Nephron progenitor cell (in vitro differentiated cells): Measurements from ENCODE around the gene ZSWIM6.

Source experiments
- DNase-seq: peaks from one replicate; pipeline ENCODE4 v3.0.0; 2021
- H3K27ac Mint-ChIP-seq: 2 replicates; pipeline ENCODE4 v1.8.0; 2021; ENCODE audit warnings: mild to moderate bottlenecking, moderate library complexity, mixed read lengths
- H3K27me3 Mint-ChIP-seq: 2 replicates; pipeline ENCODE4 v1.8.0; 2021; ENCODE audit warnings: mild to moderate bottlenecking, low read depth, mixed read lengths; ENCODE audit not compliant: poor library complexity
- H3K36me3 Mint-ChIP-seq: 2 replicates; pipeline ENCODE4 v1.8.0; 2021; ENCODE audit warnings: low read depth, mixed read lengths
- H3K4me1 Mint-ChIP-seq: 2 replicates; pipeline ENCODE4 v1.8.0; 2021; ENCODE audit warnings: mixed read lengths
- H3K4me3 Mint-ChIP-seq: 2 replicates; pipeline ENCODE4 v1.8.0; 2021; ENCODE audit warnings: mild to moderate bottlenecking, moderate library complexity, mixed read lengths
- H3K9me3 Mint-ChIP-seq: 2 replicates; pipeline ENCODE4 v1.8.0; 2021; ENCODE audit warnings: mild to moderate bottlenecking, moderate library complexity, mixed read lengths
- TF ChIP-seq, protein P1 (sequence below): fragments of 200-600 bp; sonication (generic); IDR thresholded peaks from 2 replicates; pipeline ENCODE4 v1.5.0; 2021; ENCODE audit warnings: antibody characterized with exemption

ZSWIM6 gene

DNA sequence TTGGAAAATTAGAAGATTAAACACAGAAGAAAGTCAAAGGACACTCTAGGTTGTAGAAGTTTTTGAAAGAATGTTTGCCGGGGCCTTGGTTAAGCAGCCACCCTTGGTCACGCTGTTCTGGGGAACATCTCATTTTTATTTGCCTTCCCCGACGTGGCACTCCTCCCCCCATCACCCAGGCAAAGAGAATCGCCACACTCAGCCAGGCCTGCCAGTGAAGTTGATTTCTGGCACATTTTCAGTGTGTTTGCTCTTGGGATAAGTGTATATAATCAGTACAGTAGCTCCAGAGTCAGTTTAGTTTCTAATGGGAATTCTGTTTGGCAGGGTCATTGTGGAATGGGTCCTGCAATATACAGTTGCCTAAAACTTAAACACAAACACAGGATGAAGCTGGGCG lies 243.5 kb downstream of the ZSWIM6 start:
- TF ChIP-seq, protein P1, sequence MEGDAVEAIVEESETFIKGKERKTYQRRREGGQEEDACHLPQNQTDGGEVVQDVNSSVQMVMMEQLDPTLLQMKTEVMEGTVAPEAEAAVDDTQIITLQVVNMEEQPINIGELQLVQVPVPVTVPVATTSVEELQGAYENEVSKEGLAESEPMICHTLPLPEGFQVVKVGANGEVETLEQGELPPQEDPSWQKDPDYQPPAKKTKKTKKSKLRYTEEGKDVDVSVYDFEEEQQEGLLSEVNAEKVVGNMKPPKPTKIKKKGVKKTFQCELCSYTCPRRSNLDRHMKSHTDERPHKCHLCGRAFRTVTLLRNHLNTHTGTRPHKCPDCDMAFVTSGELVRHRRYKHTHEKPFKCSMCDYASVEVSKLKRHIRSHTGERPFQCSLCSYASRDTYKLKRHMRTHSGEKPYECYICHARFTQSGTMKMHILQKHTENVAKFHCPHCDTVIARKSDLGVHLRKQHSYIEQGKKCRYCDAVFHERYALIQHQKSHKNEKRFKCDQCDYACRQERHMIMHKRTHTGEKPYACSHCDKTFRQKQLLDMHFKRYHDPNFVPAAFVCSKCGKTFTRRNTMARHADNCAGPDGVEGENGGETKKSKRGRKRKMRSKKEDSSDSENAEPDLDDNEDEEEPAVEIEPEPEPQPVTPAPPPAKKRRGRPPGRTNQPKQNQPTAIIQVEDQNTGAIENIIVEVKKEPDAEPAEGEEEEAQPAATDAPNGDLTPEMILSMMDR: no peak
- peak overlapping the region; percentile 17 for H3K27ac Mint-ChIP-seq
- H3K4me1 Mint-ChIP-seq: peaks cover 9% of the 10 kb centered on the region
- H3K9me3 Mint-ChIP-seq: no peaks in the 10 kb centered on the region
- no peaks in the 10 kb centered on the region for H3K36me3 Mint-ChIP-seq
- no peaks in the 10 kb centered on the region for H3K27me3 Mint-ChIP-seq
- H3K4me3 Mint-ChIP-seq: no peak overlapping the region
- DNase-seq: no peak

GRCh38 chr5:61576556-61576955 lies 244.5 kb downstream of the ZSWIM6 start:
- Mint-ChIP-seq H3K4me3 (no peak overlapping the region), H3K4me1 (peaks cover 5% of the 10 kb centered on the region), H3K9me3 (no peaks in the 10 kb centered on the region), H3K36me3 (no peaks in the 10 kb centered on the region), H3K27ac (no peak overlapping the region), H3K27me3 (no peaks in the 10 kb centered on the region)
- TF ChIP-seq, protein P1: no peak
- DNase-seq: no peak

GRCh38 chr5:61578858-61579503 lies 246.9 kb downstream of the ZSWIM6 start:
- Mint-ChIP-seq H3K4me3 (no peak overlapping the region), H3K9me3 (no peaks in the 10 kb centered on the region), H3K27ac (no peak overlapping the region), H3K36me3 (no peaks in the 10 kb centered on the region), H3K27me3 (no peaks in the 10 kb centered on the region), H3K4me1 (peaks cover 5% of the 10 kb centered on the region)
- TF ChIP-seq, protein P1: no peak
- no peak for DNase-seq

DNA sequence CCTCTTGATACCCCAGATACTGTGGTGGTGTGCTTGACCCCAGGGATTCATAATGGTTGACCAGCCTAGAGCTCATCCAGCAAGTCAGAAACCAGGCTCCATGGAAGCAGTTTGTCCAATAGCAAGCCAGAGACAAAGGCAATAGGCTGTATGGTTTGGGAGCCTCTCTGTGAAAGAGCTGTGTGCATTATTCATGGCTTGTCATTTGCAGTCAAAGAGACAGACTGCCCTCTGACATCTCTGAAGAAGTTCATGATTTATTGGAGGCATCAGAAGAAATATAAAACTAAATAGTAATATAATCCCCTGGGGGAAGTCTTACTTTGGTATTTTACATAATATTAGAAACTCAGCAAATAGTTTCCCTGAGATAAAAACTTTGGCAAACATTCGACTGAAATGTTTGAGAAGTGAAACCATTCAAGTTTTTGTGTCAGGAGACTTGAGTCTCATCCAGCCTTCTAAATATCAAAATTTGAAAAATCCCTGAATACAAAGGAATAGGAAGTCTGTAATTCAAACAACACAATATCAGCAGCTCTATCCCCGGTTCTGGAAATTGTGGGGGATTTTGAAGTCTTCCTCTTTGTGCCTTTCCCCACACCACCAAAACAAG lies 250.3 kb downstream of the ZSWIM6 start:
- Mint-ChIP-seq H3K27ac (no peak overlapping the region), H3K27me3 (peaks cover 2% of the 10 kb centered on the region), H3K9me3 (no peaks in the 10 kb centered on the region), H3K36me3 (no peaks in the 10 kb centered on the region), H3K4me3 (no peak overlapping the region), H3K4me1 (no peaks in the 10 kb centered on the region)
- no peak for DNase-seq
- TF ChIP-seq, protein P1: no peak

DNA sequence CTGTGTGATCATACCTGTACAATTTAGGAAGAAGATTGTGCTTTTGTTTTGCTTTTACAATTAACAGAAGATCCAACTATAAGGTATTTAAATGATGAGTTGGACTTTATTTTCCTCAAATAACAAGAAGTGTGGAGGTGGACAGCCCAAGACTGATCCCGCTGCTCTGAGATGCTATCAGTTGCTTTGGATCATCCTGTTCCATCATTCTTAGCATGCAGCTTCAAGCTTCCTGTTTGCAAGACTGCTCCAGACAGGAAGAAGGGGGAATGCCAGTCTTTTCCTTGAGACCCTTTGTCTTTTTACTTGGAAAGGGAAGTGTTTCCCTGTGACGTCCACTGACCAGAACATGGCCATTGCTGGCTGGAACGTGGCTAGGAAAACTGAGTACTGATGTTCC lies 250.8 kb downstream of the ZSWIM6 start:
- TF ChIP-seq, protein P1: no peak
- Mint-ChIP-seq H3K27me3 (peaks cover 2% of the 10 kb centered on the region), H3K4me3 (no peak overlapping the region), H3K27ac (no peak overlapping the region), H3K9me3 (no peaks in the 10 kb centered on the region), H3K4me1 (no peaks in the 10 kb centered on the region), H3K36me3 (no peaks in the 10 kb centered on the region)
- no peak for DNase-seq
